GM19043 (cell line): Measurements from ENCODE around the gene CIRBP.

ENCODE experiments used
- ATAC-seq: cut with Tn5 transposase; IDR thresholded peaks from one replicate; pipeline ENCODE4 v1.9.1; 2021; ENCODE audit warnings: low read depth; ENCODE audit not compliant: unreplicated experiment

CIRBP gene

DNA sequence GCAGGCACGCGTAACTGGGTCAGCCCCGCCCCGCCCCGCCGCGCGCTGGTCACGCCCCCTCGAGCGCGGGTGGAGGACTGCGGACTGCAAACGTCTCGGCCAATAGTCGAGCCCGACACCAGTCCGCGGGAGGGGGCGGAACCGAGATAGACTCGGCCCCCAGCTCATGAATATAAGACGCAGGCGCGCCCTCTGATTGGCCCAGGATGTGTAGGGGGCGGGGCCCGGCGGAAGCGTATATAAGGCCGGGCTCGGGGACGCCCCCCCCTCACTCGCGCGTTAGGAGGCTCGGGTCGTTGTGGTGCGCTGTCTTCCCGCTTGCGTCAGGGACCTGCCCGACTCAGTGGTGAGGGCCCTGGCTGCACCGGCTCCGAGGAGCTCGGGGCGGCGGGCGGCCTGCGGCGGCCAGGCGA lies at the start of gene CIRBP:
Gene CIRBP, plus strand, starts transcription at position 268 of the 413 bp plus-strand sequence. CDS start 1,602 bp downstream, outside the sequence.
- peak; percentile 43 for ATAC-seq

DNA sequence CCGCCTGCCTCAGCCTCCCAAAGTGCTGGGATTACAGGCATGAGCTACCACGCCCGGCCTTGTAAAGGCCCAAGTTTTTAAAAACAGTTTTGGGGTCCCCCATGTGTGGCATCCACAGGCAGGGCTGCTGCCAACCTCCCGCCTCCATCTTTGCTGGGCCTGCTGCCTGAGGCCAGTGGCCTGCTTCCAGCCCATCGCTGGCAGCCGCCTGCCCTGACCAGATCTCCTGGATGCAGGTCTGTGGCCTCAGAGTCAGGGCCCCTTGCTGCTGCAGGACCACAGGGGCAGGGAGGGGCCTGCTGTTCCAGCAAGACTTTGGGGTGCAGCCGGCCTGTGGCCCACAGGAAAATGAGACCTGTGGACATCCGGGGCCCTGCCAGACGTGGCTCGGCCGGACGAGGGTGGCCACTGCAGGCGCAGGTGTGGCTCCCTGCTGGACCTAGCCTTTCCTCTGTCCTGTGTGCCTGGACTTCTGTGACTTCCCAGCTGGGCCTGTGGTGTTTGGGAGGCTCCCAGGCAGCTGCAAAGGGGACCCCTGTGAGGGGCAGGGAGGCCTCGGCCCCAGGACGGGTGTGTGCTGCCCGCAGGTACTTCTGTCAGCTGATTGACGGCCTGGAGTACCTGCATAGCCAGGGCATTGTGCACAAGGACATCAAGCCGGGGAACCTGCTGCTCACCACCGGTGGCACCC lies 49.2 kb upstream of the CIRBP start:
- no peak for ATAC-seq

DNA sequence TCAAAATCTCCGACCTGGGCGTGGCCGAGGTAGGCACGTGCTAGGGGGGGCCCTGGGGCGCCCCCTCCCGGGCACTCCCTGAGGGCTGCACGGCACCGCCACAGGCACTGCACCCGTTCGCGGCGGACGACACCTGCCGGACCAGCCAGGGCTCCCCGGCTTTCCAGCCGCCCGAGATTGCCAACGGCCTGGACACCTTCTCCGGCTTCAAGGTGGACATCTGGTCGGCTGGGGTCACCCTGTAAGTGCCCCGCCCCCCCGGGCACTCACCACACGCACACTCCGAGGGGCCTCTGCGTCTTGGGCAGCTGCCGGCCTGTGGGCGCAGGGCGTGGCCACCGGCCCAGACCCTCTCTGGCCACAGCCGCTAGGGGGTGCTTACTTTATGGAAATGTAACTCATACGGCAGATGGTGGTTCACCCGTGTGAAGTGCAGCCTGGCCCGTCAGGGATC lies 48.6 kb upstream of the CIRBP start:
- no peak for ATAC-seq

DNA sequence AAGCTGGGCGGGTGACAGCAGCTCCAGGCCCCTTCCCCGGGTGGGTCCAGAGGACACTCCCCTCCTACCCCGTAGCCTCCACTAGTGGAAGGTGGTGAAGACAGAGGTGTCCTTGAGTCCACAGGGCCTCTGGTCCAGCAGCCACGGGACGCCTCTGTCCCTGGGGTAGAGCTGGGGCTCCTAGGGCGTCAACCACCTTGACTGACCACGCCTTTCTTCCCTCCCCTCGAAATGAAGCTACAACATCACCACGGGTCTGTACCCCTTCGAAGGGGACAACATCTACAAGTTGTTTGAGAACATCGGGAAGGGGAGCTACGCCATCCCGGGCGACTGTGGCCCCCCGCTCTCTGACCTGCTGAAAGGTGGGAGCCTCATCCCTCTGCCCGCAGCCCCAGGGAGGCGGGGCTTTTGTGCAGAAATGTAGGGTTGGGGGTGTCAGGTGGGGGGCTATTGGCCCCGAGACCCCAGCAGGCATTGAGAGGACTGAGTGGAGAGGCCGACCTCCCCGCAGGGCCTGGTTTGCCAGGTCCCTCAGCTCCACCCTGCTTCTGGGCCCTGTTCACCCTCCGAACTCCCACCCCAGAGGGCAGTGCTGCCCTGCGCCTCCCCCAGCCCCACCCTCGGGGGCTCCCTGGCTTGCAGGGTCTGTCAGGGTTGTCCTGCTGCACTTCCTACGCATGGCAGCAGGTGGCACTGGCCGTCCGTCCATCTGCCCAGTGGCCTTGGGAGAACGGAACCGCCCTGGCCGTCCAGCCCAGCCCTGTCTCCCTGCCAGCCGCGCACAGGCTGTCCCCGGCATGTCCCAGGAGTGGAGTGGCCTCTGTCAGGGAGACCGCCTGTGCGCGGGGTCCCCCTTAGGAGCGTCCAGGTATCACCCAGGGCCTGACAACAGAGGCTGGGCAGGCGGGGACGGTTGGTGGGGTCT lies 47.9 kb upstream of the CIRBP start:
- no peak for ATAC-seq

DNA sequence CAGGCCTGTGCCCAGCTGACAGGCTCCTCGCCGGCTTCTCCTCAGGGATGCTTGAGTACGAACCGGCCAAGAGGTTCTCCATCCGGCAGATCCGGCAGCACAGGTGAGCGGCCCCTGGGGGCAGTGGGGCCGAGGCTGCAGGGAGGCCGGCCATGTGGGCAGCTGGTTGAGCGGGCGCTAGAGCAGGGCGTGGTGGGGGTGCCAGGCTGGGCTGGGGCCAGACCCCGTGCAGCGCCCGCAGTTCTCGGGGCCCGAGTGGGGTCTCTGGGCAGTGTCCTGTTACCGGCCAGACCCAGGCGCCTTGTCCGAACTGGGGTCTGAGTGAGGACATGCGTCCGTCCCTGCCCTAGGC lies 47.3 kb upstream of the CIRBP start:
- no peak for ATAC-seq

DNA sequence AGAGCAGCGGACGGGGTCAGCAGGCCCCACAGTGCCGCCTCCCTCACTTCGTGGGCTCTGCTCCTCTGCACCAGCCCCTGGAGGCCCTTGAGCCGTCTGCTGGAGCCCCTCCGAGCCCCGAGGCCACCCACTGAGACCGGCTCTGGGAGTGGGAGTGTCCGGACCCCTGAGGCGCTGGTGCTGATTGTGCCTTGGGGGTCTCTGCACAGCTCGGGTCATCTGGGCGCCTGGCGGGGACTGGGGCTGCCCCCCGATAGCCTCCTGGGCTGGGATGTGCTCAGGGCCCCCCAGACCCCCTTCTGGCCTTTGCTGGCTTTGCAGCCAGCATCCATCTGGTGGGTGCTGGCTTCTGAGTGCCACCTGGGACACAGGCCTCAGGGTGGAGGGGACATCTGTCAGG lies 46.7 kb upstream of the CIRBP start:
- no peak for ATAC-seq

DNA sequence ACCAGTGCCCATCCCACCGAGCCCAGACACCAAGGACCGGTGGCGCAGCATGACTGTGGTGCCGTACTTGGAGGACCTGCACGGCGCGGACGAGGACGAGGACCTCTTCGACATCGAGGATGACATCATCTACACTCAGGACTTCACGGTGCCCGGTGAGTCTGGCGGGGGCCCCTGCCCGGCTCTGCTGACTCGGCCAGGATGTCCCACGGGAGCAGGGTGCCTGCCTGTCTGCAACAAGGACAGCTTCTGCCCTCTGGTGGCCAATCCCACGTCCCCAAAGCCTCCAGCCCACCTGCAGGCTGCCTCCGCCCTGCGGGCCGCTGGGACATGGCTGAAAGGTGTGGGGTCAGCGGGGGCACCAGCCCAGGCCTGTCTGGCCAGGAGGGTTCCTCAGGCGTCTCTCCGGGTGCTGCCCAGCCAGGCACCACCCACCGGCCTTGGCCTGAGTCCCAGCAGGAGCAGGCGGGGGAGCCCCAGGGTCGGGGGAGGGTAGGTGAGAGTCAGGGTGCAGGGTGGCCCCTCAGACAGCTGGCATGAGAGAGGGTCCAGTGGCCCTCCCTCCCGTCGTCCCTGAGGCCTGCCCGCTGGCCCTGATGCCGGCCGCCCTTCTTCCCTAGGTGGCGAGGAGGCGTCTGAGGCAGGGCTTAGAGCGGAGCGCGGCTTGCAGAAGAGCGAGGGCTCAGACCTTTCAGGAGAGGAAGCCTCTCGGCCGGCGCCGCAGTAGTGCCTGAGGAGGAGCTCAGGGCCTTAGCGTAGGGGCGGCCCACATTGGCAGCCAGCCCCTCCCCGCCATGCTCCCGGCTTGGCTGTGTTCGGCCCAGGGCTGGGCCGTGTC lies 45.9 kb upstream of the CIRBP start:
- ATAC-seq = no peak

DNA sequence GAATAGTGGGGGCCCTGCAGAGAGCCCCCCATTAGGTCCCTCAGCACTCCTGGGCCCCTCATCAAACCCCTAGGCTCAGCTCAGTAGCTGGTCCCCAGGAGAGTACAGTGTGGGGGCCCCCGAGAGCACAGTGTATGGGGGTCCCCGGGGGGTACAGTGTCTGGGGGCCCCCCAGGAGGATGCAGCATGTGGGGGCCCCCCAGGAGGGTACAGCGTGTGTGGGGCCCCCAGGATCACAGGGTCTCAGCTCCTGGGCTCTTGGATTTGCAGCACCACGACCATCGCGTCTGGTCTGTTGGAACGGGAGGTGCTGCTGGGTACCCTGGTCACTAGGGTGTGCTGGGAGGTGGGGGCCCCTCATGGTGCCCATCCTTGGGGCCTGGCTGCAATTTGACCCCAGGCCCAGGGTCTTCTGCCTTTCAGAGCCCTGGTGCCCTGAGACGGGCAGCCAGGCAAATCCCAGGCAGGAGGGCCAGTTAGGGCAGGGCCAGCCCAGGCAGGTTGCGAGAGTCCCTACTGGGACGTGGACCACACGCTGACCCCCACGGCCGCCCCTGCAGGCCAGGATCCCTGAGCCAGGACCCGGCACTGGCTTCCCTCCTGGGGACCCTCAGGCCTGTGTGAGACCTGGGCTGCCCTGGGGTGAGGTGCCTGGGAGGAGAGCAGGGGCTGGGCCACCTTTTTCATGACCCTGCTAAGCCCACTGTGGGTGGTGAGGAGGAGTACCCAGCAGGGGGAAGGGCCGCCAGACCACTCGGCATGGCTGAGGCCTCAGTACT lies 44.9 kb upstream of the CIRBP start:
- no peak for ATAC-seq

DNA sequence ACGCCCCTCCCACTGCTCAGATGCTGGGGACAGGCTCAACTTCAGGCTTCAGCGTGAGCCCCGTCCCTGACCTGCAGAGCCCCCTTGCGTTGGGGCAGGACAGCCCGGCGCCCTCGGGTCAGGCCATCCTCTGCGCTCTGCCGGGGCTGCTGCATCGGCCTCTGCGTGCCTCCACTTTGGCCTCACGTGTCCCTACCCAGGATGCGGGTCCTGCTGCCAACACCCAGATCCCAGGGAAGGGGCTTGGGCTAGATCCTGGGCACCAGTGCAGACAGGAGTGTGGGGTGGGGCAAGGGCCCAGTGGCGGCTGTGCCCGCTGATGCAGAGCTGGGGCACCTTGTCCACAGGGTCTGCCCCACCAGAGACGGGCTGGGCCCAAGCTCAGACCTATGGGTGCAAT lies 44.3 kb upstream of the CIRBP start:
- no peak for ATAC-seq

DNA sequence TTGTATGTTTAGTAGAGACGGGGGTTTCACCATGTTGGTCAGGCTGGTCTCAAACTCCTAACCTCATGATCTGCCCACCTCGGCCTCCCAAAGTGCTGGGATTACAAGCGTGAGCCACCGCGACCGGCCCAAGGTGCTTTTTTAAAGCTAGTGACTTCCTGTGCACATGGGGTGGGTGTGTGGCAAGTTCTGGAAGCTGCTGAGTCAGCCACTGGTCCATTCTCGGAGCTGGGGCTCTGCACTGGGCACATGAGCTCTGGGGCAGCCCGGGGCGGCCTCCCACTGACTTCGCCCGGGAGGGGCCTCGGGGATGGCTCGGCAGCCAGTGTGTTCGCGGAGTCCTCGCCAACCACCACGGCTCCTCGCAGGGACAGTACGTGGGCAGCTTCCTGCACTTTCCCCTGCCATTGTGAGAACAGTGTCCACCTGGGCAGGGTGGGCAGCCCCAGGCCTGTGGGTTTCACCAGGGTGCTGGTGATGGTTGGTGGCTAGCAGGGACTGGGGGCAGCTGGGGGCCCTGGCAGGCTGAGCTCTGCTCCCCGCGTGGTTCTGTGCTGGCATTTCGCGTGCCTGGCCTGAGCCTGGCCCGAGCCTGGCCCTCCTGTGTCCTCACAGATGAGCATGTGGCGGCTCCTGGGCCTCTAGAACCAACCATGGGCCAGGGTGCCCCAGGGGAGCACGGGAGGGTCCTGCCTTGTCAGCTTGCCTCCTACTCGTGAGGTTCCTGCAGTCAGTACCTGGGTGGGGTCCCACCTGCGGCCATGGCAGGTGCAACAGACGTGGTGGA lies 43.5 kb upstream of the CIRBP start:
- ATAC-seq = no peak

DNA sequence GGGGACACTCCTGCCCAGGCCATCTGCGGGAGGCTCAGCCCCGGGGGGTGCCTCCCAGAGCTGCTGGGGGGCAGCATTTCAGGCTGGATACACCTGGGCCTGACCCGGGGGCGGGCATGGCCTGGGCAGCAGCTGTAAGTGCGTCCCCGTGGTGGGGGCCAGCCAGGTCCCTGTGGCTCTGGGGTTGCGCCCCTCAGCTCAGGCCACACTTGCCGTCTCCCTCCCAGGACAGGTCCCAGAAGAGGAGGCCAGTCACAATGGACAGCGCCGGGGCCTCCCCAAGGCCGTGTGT lies 43.0 kb upstream of the CIRBP start:
- ATAC-seq = no peak

DNA sequence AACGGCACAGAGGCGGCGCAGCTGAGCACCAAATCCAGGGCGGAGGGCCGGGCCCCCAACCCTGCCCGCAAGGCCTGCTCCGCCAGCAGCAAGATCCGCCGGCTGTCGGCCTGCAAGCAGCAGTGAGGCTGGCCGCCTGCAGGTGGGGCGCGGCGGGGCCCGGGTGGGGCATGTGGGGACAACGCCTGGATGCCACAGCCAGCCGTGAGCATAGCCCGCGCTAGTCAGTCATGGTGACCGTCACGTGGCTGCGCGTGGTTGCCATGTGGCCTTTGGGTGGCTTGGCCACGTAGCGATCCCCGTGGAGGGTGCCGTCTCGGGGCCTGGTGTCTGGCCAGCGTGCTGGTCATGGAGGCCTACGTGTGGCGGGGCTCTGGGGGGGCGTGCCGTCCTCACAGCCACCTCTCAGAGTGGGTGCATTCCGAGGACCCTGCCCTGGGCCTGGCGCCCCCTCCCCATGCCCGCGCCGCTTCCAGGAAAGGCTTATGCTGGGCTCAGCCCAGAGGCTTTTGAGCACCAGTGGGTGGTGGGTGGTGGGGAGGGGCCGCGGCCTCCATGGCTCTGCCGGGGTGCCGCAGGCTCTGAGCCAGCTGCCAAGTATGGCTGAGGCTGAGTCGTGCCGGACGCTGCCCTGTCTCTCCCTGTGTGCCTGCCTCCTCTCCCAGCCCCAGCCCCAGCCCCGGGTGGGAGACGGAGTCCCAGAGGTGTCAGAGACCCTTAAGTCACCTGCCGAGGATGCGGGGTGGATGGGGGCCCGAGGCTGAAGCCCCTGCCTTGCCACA lies 42.4 kb upstream of the CIRBP start:
- no peak for ATAC-seq

DNA sequence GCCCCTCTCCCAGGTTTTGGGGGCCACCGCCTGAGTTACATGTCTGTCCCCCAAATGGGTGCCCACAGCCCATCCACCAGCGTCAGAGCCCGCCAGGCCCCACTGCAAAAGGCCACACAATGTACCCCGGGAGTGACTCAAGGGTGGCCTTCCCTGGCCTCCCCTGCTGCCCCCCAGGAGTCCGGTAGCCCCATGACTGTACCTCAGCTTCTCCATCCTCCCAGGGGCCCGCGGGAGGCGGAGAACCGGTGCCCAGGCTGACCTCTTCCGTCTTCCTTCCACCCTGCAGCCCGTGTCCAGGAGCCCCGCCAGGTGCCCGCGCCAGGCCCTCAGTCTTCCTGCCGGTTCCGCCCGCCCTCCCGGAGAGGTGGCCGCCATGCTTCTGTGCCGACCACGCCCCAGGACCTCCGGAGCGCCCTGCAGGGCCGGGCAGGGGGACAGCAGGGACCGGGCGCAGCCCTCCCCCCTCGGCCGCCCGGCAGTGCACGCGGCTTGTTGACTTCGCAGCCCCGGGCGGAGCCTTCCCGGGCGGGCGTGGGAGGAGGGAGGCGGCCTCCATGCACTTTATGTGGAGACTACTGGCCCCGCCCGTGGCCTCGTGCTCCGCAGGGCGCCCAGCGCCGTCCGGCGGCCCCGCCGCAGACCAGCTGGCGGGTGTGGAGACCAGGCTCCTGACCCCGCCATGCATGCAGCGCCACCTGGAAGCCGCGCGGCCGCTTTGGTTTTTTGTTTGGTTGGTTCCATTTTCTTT lies 41.7 kb upstream of the CIRBP start:
- no peak for ATAC-seq

DNA sequence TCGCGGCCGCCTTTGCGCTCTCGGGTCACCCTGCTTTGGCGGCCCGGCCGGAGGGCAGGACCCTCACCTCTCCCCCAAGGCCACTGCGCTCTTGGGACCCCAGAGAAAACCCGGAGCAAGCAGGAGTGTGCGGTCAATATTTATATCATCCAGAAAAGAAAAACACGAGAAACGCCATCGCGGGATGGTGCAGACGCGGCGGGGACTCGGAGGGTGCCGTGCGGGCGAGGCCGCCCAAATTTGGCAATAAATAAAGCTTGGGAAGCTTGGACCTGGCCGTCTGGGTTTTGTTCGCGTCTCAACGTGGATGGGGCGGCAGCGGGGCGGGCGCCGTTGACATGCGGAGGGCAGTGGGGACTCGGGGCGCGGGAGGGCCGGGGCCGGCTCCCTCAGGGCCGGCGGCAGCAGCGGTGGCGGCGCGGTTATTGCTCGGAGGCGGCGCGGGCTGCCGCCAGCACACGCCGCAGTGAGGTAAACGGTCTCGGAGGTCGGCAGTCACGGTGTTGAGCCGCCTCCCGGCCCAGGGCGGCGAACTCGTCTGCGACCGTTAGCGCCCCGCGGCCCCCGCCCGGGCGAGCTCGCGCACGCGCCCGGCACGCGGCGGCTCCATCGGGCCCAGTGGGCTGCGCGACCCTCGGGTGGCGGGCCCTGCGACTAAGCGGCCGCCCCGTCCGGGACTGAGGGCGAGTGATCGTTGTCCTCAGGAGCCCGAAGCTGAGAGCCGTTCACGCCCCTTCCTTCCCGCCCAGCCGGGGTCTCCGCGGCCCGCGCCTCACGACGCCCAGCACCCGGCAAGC lies 40.8 kb upstream of the CIRBP start:
- ATAC-seq = no peak

DNA sequence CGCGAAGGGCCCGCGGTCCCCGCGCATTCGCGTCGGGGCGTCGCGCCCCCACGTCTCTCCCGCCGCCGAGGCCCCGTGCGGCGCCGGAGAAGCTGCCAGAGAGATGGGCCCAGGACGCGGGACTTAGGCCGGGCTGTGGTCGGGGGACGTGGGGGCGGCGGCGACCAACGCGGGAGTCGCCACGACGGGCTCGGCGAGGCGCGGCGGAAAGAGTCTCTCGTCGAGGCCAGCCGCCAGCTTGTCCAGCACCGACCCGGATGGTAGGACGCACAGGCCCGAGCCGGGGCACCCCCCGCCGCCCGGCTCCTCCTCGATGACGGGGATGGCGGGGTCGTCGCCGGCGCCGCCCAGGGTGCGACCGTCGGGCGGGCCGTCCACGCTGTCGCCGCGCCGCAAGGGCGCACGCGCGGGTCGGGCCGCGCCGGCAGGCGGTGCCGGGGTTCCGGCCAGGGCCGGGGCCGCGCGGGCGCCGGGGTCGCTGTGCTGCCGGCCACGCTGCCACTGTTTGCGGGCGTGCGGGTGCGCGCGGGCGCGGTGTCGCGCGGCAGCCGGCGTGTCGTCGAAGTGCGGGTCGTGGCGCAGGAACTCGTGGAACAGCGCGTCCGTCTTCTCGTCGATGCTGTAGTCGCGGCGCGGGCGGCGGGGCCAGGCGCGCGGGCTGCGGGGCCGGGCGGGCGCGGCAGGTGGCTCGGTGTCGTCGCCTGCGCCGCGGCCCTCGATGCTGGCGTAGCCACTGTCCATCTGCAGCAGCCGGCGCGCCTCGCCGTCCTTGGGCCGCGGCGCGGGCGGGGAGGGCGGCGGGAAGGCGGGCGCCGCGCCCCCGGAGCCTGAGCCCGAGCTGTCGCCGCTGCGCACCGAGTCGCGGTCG lies 39.8 kb upstream of the CIRBP start:
- no peak for ATAC-seq
